ENCODE results near the gene TPK1. TPM values are rescaled to one million over a fixed set of nuclear protein-coding genes. Genes with fewer than 3 reads are reported as not detected.
A peak's percentile ranks its signal among the peaks of the same experiment; 100 is the strongest.

The TPK1 gene
- total and polyA plus RNA-seq, 2 of the 8 experiments (the other 6 are each of a cell fraction or from before 2014, with no cell fraction given): 1.9 to 2.7 TPM

GRCh38 chr7:144403649-144404061 is 432.2 kb downstream of the TPK1 start, which contains the start of gene NOBOX:
NOBOX (minus strand) TSS chr7:144403693.
- Histone ChIP-seq H3K9me3 (ENCODE audit: insufficient read depth in 2 of 2, low read depth in 1 of 2, low read length in 1 of 2) (no peaks in the 10 kb centered on the region), H3K23me2 (ENCODE audit: low read depth, low read length) (no peaks in the 10 kb centered on the region), H3K36me3 (ENCODE audit: control insufficient read depth in 2 of 4, insufficient read depth in 4 of 4, low read length in 3 of 4) (no peaks in the 10 kb centered on the region), H3K27me3 (replicated peaks in 1 of 4; ENCODE audit: control insufficient read depth in 3 of 4, extremely low read depth in 1 of 4, insufficient read depth in 3 of 4, low read length in 3 of 4) (peaks cover 0 to 2% (median 0%) of the 10 kb centered on the region in 4 experiments; a peak in 1 of 7 replicates), H3K79me1 (ENCODE audit: low read depth, low read length) (no peaks in the 10 kb centered on the region), H3K4me2 (ENCODE audit: insufficient read depth in 1 of 2, low read depth in 2 of 2, low read length in 2 of 2) (no peak within 1 kb of the TSS), H2AFZ (ENCODE audit: low read length) (no peak within 1 kb of the TSS), H2BK12ac (ENCODE audit: low read depth, low read length) (no peak within 1 kb of the TSS), H3K79me2 (ENCODE audit: control insufficient read depth in 1 of 2, insufficient read depth in 2 of 2, low read length in 2 of 2) (no peaks in the 10 kb centered on the region), H4K20me1 (replicated peaks in 1 of 2; ENCODE audit: control insufficient read depth in 1 of 2, insufficient read depth in 2 of 2, low read length in 2 of 2) (no peaks in the 10 kb centered on the region), H3K23ac (ENCODE audit: insufficient read length) (no peak within 1 kb of the TSS), H3K56ac (replicated peaks; ENCODE audit: insufficient read length, low read depth, low read length) (no peak within 1 kb of the TSS), H4K8ac (ENCODE audit: extremely low read depth, insufficient read depth, low read length) (no peak within 1 kb of the TSS), H2BK120ac (replicated peaks; ENCODE audit: low read depth, low read length) (no peak within 1 kb of the TSS), H3K27ac (ENCODE audit: low read depth, low read length) (no peak within 1 kb of the TSS), H4K91ac (replicated peaks; ENCODE audit: insufficient read length, low read length) (no peak within 1 kb of the TSS), H3K4me1 (replicated peaks in 1 of 4; ENCODE audit: control insufficient read depth in 3 of 4, insufficient read depth in 4 of 4, low read length in 3 of 4) (peaks cover 0 to 6% (median 3%) of the 10 kb centered on the region in 4 experiments; a peak in 4 of 7 replicates), H3K9ac (replicated peaks in 1 of 4; ENCODE audit: extremely low read depth in 1 of 4, low read depth in 3 of 4, low read length in 3 of 4) (no peak within 1 kb of the TSS), H4K5ac (ENCODE audit: insufficient read length, low read depth, low read length) (no peak within 1 kb of the TSS), H2BK15ac (ENCODE audit: low read length) (no peak within 1 kb of the TSS), H3K14ac (ENCODE audit: insufficient read length) (no peak within 1 kb of the TSS), H2AK5ac (ENCODE audit: low read depth, low read length) (no peak within 1 kb of the TSS), H3K4me3 (ENCODE audit: extremely low read depth in 1 of 4, insufficient read depth in 2 of 4, low read depth in 3 of 4, low read length in 4 of 4) (no peak within 1 kb of the TSS), H2BK5ac (ENCODE audit: low read depth, low read length) (no peak within 1 kb of the TSS), H2BK20ac (ENCODE audit: low read length) (no peak within 1 kb of the TSS), H3K18ac (ENCODE audit: extremely low read depth, low read length) (no peak within 1 kb of the TSS), H3K4ac (replicated peaks; ENCODE audit: insufficient read length, low read depth, low read length) (no peak within 1 kb of the TSS)
- no peak for TF ChIP-seq ATF3 (IDR thresholded peaks at IDR 0.05; ENCODE audit: insufficient read depth, low read depth, low read length)
- TF ChIP-seq NANOG (IDR thresholded peaks at IDR 0.05; ENCODE audit: insufficient read depth, low read depth, low read length, poor library complexity, severe bottlenecking): no peak
- no peak for TF ChIP-seq MAX (IDR thresholded peaks at IDR 0.05)
- POLR2A ChIA-PET (ENCODE audit: partially characterized antibody): interaction anchor here (1.4 kb wide), 1 partner anchor 13 kb away, joined by 3 read pairs; no protein-coding TSS in a partner anchor
- FAIRE-seq (no peak), DNase-seq (ENCODE audit: low read depth in 1 of 2, low spot score in 2 of 2) (peak in 1 of 2 experiments; percentile 4)
- 88% methylated on average over 12 of the region's 39 CpGs; no CpG with 5 or more reads in 1 of the 2 experiments for WGBS, 2 experiments (ENCODE audit: extremely low coverage in 1 of 2, insufficient coverage in 1 of 2, insufficient read length in 1 of 2, insufficient replicate concordance in 2 of 2, low coverage in 1 of 2, low lambda C conversion rate in 2 of 2, missing lambda C conversion rate in 1 of 2)
- CTCF ChIA-PET (ENCODE audit: partially characterized antibody): interaction anchor here (1.4 to 2.8 kb wide), 3 partner anchors 11 to 15 kb away, joined by 3 to 23 read pairs (median 16); no protein-coding TSS in a partner anchor

Data from H1 (cell line).